Measurements from ENCODE around the gene HTT. TPM values are rescaled to one million over a fixed set of nuclear protein-coding genes. Genes with fewer than 3 reads are reported as not detected.

Gene HTT
- total and polyA plus RNA-seq, 9 of the 15 experiments (the other 6 are each of a cell fraction or from before 2014, with no cell fraction given), result 0.66 to 31.6 (median 14.7) TPM

- TF ChIP-seq MGA (IDR thresholded peaks at IDR 0.05) (no peak), NKRF (IDR thresholded peaks at IDR 0.05; ENCODE audit: borderline replicate concordance) (no peak), HMBOX1 (IDR thresholded peaks at IDR 0.05) (peak; percentile 98), ELF1 (tag; IDR thresholded peaks at IDR 0.05) (peak; percentile 32; the same call in 1 of the 2 replicates), ZFPM2 (CRISPR knock-in tag; IDR thresholded peaks at IDR 0.05) (no peak), HBP1 (CRISPR knock-in tag; IDR thresholded peaks at IDR 0.05) (no peak), E2F8 (IDR thresholded peaks at IDR 0.05; ENCODE audit: low read depth, partially characterized antibody) (no peak), CBX1 (IDR thresholded peaks at IDR 0.05; ENCODE audit: low read depth) (no peak), ZNF444 (CRISPR knock-in tag; IDR thresholded peaks at IDR 0.05) (no peak)
These were observed 5.2 kb downstream of the HTT start (continued) for GRCh38 chr4:3079694-3080123.
